ENCODE measurements around the gene MPHOSPH9. TPM values are rescaled to one million over a fixed set of nuclear protein-coding genes. Genes with fewer than 3 reads are reported as not detected.

MPHOSPH9 gene
- total and polyA plus RNA-seq, 7 donors: 4.2 to 47.6 (median 17.4) TPM

GRCh38 chr12:123153906-123154305 lies 79.0 kb downstream of the MPHOSPH9 start:
- WGBS, 2 donors: 77 to 81% methylated on average over 2 of the region's 2 CpGs
- H3K27me3 ChIP-seq: no peaks in the 10 kb centered on the region
- H3K4me3 ChIP-seq: no peak overlapping the region
- DNase-seq: no peak
- intact Hi-C loops (cut with DNase I): loop anchor here (5.0 kb wide), 3 partner anchors 37 to 172 kb away; partner anchors contain the start of genes ARL6IP4, MPHOSPH9 and MTRFR
- no peaks in the 10 kb centered on the region for H3K9me3 ChIP-seq
- peaks cover 0 to 24% (median 19%) of the 10 kb centered on the region in 4 donors for H3K4me1 ChIP-seq
- H3K36me3 ChIP-seq: peaks cover 0 to 14% (median 0%) of the 10 kb centered on the region in 4 donors
- H3K27ac ChIP-seq: no peak overlapping the region
- TF ChIP-seq POLR2A (IDR thresholded peaks at IDR 0.05) (no peak), CTCF (IDR thresholded peaks at IDR 0.05) (no peak), EP300 (IDR thresholded peaks at IDR 0.05) (no peak), POLR2AphosphoS5 (IDR thresholded peaks at IDR 0.05) (no peak)

- no peaks in the 10 kb centered on the region for H3K9me3 ChIP-seq
- no peak for TF ChIP-seq POLR2A (IDR thresholded peaks at IDR 0.05)
- no peak for TF ChIP-seq EP300 (IDR thresholded peaks at IDR 0.05)
- TF ChIP-seq CTCF (IDR thresholded peaks at IDR 0.05): no peak
- TF ChIP-seq POLR2AphosphoS5 (IDR thresholded peaks at IDR 0.05): no peak
- 71 to 77% methylated on average over 3 of the region's 3 CpGs for WGBS, 2 donors
- H3K27ac ChIP-seq: no peak overlapping the region
- DNase-seq: no peak
- H3K4me3 ChIP-seq: no peak overlapping the region
- peaks cover 0 to 33% (median 28%) of the 10 kb centered on the region in 4 donors for H3K4me1 ChIP-seq
- intact Hi-C loops (cut with DNase I): loop anchor here (5.0 kb wide), 3 partner anchors 36 to 171 kb away; partner anchors contain the start of genes ARL6IP4, MPHOSPH9 and MTRFR
- peaks cover 0 to 14% (median 0%) of the 10 kb centered on the region in 4 donors for H3K36me3 ChIP-seq
- H3K27me3 ChIP-seq: no peaks in the 10 kb centered on the region
Observed at GRCh38 chr12:123152833-123153232, 80.1 kb downstream of the MPHOSPH9 start.

- H3K27ac ChIP-seq: peak overlapping the region; percentile 88 to 95 (median 92)
- no peak for DNase-seq
- TF ChIP-seq CTCF (IDR thresholded peaks at IDR 0.05) (no peak), POLR2A (IDR thresholded peaks at IDR 0.05) (no peak), POLR2AphosphoS5 (IDR thresholded peaks at IDR 0.05) (no peak)
- intact Hi-C loops (cut with DNase I): loop anchor here (1.0 to 5.0 kb wide), 4 partner anchors 34 to 169 kb away; partner anchors contain the start of genes ARL6IP4, MPHOSPH9 and MTRFR
- H3K4me3 ChIP-seq: peak overlapping the region; percentile 54 to 86 (median 82)
- no peaks in the 10 kb centered on the region for H3K27me3 ChIP-seq
- H3K4me1 ChIP-seq: peaks cover 0 to 33% (median 28%) of the 10 kb centered on the region in 4 donors
- WGBS, 2 donors: 40 to 41% methylated on average over 46 of the region's 46 CpGs
- H3K36me3 ChIP-seq: peaks cover 0 to 14% (median 0%) of the 10 kb centered on the region in 4 donors
- no peaks in the 10 kb centered on the region for H3K9me3 ChIP-seq
Observed at GRCh38 chr12:123151457-123152454, 81.2 kb downstream of the MPHOSPH9 start.

- peak; percentile 78 for DNase-seq
- intact Hi-C loops (cut with DNase I): loop anchor here (1.0 to 5.0 kb wide), 4 partner anchors 34 to 169 kb away; partner anchors contain the start of genes ARL6IP4, MPHOSPH9 and MTRFR
Observed at GRCh38 chr12:123150744-123151456, 82.0 kb downstream of the MPHOSPH9 start, which contains the start of gene PITPNM2. TSS of gene PITPNM2 (minus strand) at chr12:123151090. CDS start at chr12:123034590, 116,500 bp downstream.

More at GRCh38 chr12:123150744-123151456, 82.0 kb downstream of the MPHOSPH9 start, which contains the start of gene PITPNM2:
- Histone ChIP-seq H3K4me3 (peak within 1 kb of the TSS; percentile 54 to 86 (median 82)), H3K9me3 (no peaks in the 10 kb centered on the region), H3K4me1 (peaks cover 0 to 33% (median 28%) of the 10 kb centered on the region in 4 donors), H3K27ac (peak within 1 kb of the TSS; percentile 88 to 95 (median 92)), H3K36me3 (peaks cover 0 to 17% (median 0%) of the 10 kb centered on the region in 4 donors), H3K27me3 (no peaks in the 10 kb centered on the region)
- WGBS, 2 donors: 1% methylated on average over 119 of the region's 119 CpGs
- TF ChIP-seq CTCF (IDR thresholded peaks at IDR 0.05) (peak in 1 of 4 experiments; percentile 33), POLR2A (IDR thresholded peaks at IDR 0.05) (no peak), POLR2AphosphoS5 (IDR thresholded peaks at IDR 0.05) (no peak)

All from sigmoid colon (tissue), 7 donors.